PC-9 (cell line): ENCODE data around the gene BTBD8.

Experiments used
- EZH2 ChIP-seq: fragments of 200-600 bp; sonication (generic); IDR thresholded peaks from 2 replicates; pipeline ENCODE4 v1.8.0; 2017; ENCODE audit warnings: antibody characterized with exemption, low read depth
- TF ChIP-seq, protein P1 (sequence below): fragments of 200-600 bp; sonication (generic); conservative IDR thresholded peaks from 2 replicates; pipeline ENCODE4 v1.6.1; 2017; ENCODE audit warnings: mixed run types, antibody characterized with exemption, mild to moderate bottlenecking, moderate library complexity

DNA sequence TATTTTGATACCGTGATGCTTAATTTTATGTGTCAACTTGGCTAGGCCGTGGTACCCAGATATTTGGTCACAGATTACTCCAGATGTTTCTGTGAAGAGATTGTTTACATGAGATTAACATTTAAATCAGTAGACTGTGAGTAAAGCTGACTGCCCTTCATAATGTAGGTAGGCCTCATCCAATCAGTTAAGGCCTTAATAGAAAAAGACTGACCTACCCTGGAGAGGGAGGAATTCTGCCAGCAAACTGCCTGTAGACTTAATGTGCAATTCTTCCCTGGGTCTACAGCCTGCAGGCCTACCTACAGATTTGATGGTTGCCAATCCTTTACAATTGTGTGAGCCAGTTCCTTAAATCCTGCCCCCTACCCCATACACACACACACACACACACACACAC, 9.3 kb upstream of the BTBD8 start:
- TF ChIP-seq, protein P1, sequence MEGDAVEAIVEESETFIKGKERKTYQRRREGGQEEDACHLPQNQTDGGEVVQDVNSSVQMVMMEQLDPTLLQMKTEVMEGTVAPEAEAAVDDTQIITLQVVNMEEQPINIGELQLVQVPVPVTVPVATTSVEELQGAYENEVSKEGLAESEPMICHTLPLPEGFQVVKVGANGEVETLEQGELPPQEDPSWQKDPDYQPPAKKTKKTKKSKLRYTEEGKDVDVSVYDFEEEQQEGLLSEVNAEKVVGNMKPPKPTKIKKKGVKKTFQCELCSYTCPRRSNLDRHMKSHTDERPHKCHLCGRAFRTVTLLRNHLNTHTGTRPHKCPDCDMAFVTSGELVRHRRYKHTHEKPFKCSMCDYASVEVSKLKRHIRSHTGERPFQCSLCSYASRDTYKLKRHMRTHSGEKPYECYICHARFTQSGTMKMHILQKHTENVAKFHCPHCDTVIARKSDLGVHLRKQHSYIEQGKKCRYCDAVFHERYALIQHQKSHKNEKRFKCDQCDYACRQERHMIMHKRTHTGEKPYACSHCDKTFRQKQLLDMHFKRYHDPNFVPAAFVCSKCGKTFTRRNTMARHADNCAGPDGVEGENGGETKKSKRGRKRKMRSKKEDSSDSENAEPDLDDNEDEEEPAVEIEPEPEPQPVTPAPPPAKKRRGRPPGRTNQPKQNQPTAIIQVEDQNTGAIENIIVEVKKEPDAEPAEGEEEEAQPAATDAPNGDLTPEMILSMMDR = no peak
- TF ChIP-seq EZH2 = no peak
